ENCODE data around the gene ASB16.

The ASB16 gene

DNA sequence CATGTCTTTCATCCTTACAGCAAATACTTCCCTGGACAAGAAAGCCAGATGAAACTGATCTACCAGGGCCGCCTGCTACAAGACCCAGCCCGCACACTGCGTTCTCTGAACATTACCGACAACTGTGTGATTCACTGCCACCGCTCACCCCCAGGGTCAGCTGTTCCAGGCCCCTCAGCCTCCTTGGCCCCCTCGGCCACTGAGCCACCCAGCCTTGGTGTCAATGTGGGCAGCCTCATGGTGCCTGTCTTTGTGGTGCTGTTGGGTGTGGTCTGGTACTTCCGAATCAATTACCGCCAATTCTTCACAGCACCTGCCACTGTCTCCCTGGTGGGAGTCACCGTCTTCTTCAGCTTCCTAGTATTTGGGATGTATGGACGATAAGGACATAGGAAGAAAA is 20.0 kb downstream of the ASB16 start:
- DNase-seq: no peak

GRCh38 chr17:44191369-44191768 is 20.9 kb downstream of the ASB16 start:
- DNase-seq: no peak

- no peak for DNase-seq
These were observed 21.5 kb downstream of the ASB16 start for GRCh38 chr17:44191941-44192496.

- DNase-seq: no peak
These were observed 22.2 kb downstream of the ASB16 start for GRCh38 chr17:44192750-44193149.

GRCh38 chr17:44193326-44194084 is 23.0 kb downstream of the ASB16 start:
- no peak for DNase-seq

DNA sequence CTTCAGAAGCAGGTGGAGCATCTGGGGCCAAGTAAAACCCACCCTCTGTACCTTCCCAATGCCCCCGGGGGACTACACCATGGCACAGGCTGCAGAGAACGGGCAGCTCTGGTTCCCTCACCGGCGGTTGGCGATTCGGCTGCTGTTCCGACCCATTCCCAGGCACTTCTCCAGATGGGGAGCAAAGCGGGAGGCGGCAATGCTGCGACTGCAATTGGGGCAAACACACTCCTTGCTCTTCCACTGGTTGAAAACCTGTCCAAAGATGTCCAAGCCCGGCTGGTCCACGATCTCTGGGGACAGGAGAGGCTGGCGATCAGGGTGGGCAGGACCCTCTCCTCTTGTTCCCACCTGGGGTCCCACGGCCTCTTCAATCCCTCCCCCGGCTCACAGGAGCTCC is 26.6 kb downstream of the ASB16 start:
- no peak for DNase-seq

- no peak for DNase-seq
These were observed 27.6 kb downstream of the ASB16 start for GRCh38 chr17:44197980-44198720.

DNA sequence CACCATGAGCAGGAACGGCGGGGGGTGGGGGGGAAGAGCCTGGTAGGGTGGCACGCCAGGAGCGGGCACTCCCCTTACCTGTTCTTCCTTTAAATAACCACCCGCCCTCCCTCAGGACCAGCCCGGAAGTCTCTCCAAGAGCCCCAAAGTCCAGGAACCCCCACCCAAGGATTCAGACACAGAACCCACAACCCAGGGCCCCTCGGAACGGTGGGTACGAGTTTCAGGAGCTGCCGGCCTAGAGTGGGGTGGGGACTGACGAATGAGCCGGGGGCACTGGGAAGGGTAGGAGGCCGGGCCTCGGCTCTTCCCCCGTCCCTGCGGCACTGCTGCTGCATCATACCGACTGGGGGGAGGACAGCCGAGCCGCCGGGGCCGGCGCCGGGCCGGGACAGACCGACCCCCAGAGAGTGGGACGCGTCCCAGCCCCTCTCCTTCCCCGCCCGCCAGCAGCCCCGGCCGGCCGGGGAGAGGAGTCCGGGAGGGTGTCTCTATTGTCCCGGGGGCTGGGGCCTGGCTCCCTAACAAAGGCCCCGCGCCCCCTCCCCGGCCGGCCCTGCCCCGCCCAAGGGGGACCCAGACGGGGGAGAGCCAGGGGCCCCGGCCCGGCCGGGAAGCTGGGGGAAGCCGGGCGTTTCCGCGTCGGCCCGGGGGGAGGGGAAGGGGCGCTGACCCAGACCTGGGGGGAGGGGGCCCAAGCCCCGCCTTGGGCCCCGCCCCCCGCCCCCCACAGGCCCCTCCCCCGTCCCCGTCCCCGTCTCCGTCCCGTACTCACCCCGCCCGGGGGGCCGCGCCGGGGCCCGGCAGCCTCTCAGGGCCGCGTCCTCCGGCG is 28.4 kb downstream of the ASB16 start:
- no peak for DNase-seq

DNA sequence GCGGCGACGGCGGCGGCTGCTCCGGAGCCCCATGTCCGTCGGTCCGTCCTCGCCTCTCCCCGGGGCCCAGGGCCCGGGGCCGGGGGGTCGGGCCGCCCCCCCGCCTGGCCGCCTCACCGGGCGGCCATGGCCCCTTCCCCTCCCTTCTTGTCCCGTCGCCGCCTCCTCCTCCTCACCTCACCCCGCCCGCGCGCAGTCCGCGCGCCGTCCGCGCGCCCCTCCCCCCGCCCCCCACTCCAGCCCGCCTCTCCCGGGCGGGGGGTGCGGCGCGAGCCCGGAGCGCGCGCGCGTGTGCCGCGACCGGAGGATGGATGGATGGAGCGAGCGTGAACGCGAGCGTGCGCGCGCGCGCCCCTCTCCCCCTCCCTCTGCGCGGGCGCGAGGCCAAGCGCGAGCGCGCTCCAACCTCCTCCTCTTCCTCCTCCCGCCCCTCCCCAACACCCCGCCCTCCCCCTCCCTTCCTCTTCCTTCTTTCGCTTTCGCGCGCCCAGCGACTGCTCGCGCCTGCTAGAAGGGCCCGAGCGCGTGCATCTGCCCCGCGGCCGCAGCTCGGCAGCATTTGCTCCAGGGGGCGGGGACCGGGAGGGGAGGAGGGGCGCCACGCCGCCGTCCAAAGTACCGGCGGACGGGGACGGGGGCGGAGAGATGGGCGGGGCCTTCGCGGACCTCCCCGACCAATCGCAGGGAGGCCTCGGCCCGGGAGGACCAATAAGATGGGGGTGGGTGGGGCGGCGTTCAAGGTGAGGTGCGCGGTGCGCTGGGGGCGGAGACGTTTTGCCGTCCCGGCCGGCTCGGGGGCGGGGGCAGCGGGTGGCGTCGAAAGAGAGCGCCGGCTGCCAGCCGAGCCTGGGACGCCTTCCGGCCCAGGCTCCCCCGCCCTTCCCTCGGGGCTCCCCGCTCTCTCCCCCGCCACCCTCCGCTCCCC is 29.3 kb downstream of the ASB16 start, which contains the start of gene ATXN7L3:
ATXN7L3 (minus strand) TSS at position 332 of the 925 bp plus-strand sequence. CDS start 1,814 bp downstream, outside the sequence.
- peak; percentile 91 to 94 for DNase-seq

DNA sequence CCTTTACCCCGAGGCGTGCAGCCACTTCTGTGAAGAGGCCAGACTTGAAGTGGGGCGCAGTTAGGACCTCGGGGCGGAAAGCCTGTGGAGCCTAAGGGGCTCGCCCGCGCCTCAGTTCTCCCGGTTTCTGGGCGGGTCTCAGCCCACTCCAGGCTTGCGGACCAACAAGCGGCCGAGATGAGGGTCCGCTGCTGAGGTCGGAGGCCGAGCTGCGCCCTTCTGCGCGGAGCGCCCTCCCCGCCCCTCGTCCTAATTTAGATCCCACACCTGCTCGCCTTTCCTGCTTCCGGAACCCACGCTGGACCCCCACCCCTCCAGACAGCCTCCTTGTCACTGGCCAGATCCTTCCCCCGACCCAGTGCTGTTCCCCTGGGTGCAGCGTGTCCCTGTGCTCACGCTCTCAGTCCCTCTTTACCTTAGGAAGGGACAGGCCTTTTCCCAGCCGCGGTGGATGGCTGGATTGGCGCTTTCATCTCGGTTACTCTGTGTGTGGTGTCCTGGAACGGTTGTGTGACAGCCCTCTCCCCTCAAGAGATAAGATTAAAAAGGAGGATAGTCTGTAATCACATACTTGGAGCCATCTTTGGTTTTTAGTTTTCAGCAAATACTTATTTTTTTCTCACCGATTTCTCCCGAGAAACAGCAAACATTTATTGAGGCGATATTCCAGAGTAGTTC is 30.1 kb downstream of the ASB16 start:
- DNase-seq: no peak

GRCh38 chr17:44202756-44203155 is 32.3 kb downstream of the ASB16 start:
- no peak for DNase-seq

- DNase-seq: no peak
These were observed 33.4 kb downstream of the ASB16 start for GRCh38 chr17:44203731-44204440.

DNA sequence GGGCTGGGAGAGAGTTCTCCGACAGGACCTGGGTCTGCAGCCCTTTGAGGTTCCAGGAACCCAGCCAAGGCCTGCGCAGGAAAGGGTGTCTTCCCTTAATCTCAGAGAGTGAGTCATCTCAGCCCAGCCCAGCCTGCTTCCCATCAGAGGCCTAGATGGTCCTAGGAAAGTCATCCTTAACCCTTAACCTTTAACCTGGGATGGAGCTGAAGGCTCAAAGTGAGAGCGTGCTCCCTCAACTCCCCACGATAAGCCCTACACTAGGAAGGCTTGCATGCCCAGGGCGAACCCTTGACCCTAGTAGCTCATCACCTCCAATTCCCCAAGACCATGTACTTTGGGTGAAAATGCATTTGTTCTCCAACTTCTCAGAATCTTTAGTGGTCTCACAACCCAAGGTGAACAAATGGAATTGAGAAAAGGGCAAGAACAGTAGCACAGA is 34.0 kb downstream of the ASB16 start:
- DNase-seq: no peak

- DNase-seq: no peak
These were observed 35.7 kb downstream of the ASB16 start for GRCh38 chr17:44205962-44206824.

GRCh38 chr17:44206825-44207155 is 36.3 kb downstream of the ASB16 start:
- no peak for DNase-seq

GRCh38 chr17:44207319-44207718 is 36.8 kb downstream of the ASB16 start:
- DNase-seq: no peak

DNA sequence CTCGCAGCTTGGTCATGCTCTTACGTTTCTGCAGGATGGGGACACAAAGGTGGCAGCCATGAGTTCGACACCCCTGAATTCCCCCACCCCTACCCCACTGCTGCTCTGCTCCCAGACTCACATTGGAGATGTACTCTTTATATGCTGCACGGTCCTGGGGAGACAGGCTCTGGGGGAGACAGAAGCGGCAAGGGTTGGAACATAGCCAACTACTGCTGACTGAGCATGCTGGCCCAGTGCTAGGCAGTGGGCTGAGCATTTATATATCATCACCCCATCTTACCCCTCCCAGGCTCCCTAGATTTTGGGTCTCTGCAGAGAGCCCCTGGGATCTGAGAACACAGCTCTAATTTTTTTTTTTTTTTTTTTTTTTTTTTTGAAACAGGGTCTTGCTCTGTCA is 37.2 kb downstream of the ASB16 start:
- DNase-seq: no peak

- DNase-seq: no peak
These were observed 39.4 kb downstream of the ASB16 start for GRCh38 chr17:44209786-44210341.
